SU-DHL-6 (cell line): ENCODE measurements around the gene GORASP1.

Experiments
- H2AFZ ChIP-seq: fragments of 200-600 bp; sonication (generic); 2 replicates; pipeline ENCODE4 v1.6.1; 2014; ENCODE audit warnings: low read depth, mild to moderate bottlenecking, moderate library complexity, mixed read lengths, antibody characterized with exemption, low read length; ENCODE audit not compliant: severe bottlenecking
- H3F3A ChIP-seq: fragments of 200-600 bp; shearing (Covaris generic); 2 replicates; pipeline ENCODE4 v1.6.0; 2016; ENCODE audit warnings: antibody characterized with exemption, mild to moderate bottlenecking; ENCODE audit not compliant: insufficient read depth
- H3K27ac ChIP-seq: fragments of 200-600 bp; sonication (generic); 2 replicates; pipeline ENCODE4 v1.5.1; 2016; ENCODE audit warnings: low read depth, mild to moderate bottlenecking, low read length, moderate library complexity, mixed read lengths
- H3K27me3 ChIP-seq: fragments of 200-600 bp; sonication (generic), shearing (Covaris generic); 2 replicates; pipeline ENCODE4 v1.6.0; 2014; ENCODE audit warnings: mild to moderate bottlenecking, low read length
- H3K36me3 ChIP-seq: fragments of 200-600 bp; sonication (generic); 2 replicates; pipeline ENCODE4 v1.6.1; 2014; ENCODE audit warnings: mild to moderate bottlenecking, low read length, mixed read lengths
- H3K4me2 ChIP-seq: fragments of 300-600, 200-600 bp; shearing (Covaris generic), sonication (generic); 2 replicates; pipeline ENCODE4 v1.6.0; 2014; ENCODE audit warnings: low read length, low read depth, mild to moderate bottlenecking; ENCODE audit not compliant: poor library complexity, severe bottlenecking
- H3K4me3 ChIP-seq: fragments of 200-600 bp; sonication (generic); 2 replicates; pipeline ENCODE4 v1.5.1; 2014; ENCODE audit warnings: antibody characterized with exemption, low read length, mild to moderate bottlenecking, mixed read lengths; ENCODE audit not compliant: insufficient read depth, poor library complexity, severe bottlenecking
- H3K79me2 ChIP-seq: fragments of 200-600 bp; sonication (generic); 2 replicates; pipeline ENCODE4 v1.6.1; 2014; ENCODE audit warnings: mild to moderate bottlenecking, low read length, moderate library complexity; ENCODE audit not compliant: insufficient read depth
- H3K9ac ChIP-seq: fragments of 200-600 bp; sonication (generic); 2 replicates; pipeline ENCODE4 v1.7.0; 2014; ENCODE audit warnings: mild to moderate bottlenecking, low read length
- H3K9me2 ChIP-seq: fragments of 200-600 bp; sonication (generic); replicated peaks from 2 replicates; pipeline ENCODE4 v1.6.1; 2014; ENCODE audit warnings: low read length; ENCODE audit not compliant: insufficient read depth
- H3K9me3 ChIP-seq: fragments of 200-600 bp; sonication (generic); 2 replicates; pipeline ENCODE4 v1.6.1; 2014; ENCODE audit warnings: low read length, mixed read lengths; ENCODE audit not compliant: insufficient read depth
- H4K20me1 ChIP-seq: fragments of 200-600 bp; sonication (generic); 2 replicates; pipeline ENCODE4 v1.6.1; 2014; ENCODE audit warnings: low read depth, mild to moderate bottlenecking, antibody characterized with exemption, low read length, moderate library complexity, mixed read lengths
- EZH2phosphoT487 ChIP-seq: fragments of 200-600 bp; sonication (generic), shearing (Covaris generic); conservative IDR thresholded peaks from 2 replicates; pipeline ENCODE4 v1.6.1; 2018; ENCODE audit warnings: mild to moderate bottlenecking, antibody characterized with exemption, low read length, moderate library complexity, mixed read lengths
- TF ChIP-seq, protein P1 (sequence below): fragments of 200-600 bp; sonication (generic); IDR thresholded peaks from one replicate; pipeline ENCODE4 v1.5.1; 2017; ENCODE audit warnings: antibody characterized with exemption, mild to moderate bottlenecking, low read length, moderate library complexity; ENCODE audit not compliant: insufficient read depth, poor library complexity, severe bottlenecking

The GORASP1 gene

DNA sequence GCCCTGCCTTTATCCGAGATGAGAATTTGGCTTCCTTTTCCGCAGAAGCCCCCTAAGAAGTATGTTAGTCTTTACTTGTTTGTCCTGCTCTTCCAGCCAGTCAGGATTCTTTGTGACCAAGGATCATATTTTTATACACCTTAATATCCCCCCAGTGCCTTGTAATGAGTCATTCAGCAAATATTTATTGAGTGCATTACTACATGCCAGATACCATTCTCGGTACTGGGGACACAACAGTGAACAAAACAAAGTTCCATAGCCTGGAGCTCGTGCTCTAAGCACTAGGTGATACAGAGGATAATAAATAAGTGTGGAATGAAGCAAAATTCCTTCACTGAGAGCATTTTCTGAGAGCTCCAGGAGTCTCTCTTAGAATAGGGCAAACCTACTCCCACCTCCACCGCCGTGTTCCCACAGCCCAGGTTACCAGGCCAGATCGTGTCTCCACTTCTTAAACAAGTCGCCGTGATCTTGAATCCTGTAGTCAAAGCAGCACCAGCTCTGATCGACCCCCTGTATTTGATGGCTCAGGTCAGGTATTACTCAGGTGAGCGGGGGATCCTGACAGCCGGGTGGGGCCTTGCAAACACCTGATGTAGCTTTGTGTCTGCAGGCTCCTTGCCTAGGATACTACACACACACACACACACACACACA lies 18.5 kb upstream of the GORASP1 start:
- TF ChIP-seq, protein P1, sequence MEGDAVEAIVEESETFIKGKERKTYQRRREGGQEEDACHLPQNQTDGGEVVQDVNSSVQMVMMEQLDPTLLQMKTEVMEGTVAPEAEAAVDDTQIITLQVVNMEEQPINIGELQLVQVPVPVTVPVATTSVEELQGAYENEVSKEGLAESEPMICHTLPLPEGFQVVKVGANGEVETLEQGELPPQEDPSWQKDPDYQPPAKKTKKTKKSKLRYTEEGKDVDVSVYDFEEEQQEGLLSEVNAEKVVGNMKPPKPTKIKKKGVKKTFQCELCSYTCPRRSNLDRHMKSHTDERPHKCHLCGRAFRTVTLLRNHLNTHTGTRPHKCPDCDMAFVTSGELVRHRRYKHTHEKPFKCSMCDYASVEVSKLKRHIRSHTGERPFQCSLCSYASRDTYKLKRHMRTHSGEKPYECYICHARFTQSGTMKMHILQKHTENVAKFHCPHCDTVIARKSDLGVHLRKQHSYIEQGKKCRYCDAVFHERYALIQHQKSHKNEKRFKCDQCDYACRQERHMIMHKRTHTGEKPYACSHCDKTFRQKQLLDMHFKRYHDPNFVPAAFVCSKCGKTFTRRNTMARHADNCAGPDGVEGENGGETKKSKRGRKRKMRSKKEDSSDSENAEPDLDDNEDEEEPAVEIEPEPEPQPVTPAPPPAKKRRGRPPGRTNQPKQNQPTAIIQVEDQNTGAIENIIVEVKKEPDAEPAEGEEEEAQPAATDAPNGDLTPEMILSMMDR: no peak
- no peak for TF ChIP-seq EZH2phosphoT487
- H3K36me3 ChIP-seq: no peaks in the 10 kb centered on the region
- H3K9me2 ChIP-seq: no peaks in the 10 kb centered on the region
- no peaks in the 10 kb centered on the region for H3K9me3 ChIP-seq
- H3K79me2 ChIP-seq: no peaks in the 10 kb centered on the region
- H4K20me1 ChIP-seq: no peaks in the 10 kb centered on the region
- H3K9ac ChIP-seq: no peak overlapping the region
- no peaks in the 10 kb centered on the region for H3K27me3 ChIP-seq
- H3K4me3 ChIP-seq: no peak overlapping the region
- H2AFZ ChIP-seq: no peak overlapping the region
- H3F3A ChIP-seq: no peaks in the 10 kb centered on the region
- H3K4me2 ChIP-seq: no peak overlapping the region
- no peak overlapping the region for H3K27ac ChIP-seq

DNA sequence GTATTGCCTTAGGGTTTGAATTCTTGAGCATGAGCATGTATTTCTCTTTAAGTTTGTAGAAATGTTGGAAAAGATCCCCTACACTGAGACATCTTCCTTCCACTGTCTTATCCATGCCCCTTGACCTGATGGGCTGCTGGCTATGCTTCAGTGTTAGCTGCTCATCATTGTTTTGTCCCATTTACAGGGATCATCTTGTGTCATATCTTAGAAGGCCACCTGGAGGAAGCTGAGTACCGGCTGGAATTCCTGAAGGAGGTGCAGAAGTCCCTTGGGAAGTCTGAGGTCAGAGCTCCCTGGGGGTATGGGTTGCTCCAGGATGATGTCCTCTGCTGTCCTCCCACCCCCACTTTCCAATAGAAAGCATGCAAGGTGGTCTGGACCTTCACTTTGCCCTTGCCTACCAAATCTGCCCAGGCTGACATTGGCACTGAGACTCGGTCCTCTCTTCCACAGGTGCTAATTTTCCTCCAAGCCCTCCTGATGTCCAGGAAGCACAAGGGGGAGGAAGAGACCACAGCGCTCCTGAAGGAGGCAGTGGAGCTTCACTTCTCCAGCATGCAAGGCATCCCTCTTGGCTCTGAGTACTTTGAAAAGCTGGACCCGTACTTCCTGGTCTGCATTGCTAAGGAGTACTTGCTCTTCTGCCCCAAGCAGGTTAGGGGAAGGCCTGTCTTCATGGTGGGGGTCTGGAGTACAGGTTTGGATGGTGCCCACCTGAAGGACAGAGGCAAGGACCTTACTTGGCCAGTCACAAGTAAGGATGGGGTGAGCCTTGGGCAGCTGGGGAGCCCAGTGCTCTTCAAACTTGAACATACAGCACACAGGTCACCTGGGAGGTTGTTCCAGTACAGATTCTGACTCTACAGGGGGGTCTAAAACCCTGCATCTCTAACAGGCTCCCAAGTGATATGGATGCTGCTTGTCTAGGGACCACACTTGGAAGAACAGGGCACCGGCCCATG lies 17.7 kb upstream of the GORASP1 start:
- Histone ChIP-seq H3F3A (no peaks in the 10 kb centered on the region), H3K4me3 (no peak overlapping the region), H2AFZ (no peak overlapping the region), H3K4me2 (no peak overlapping the region), H4K20me1 (no peaks in the 10 kb centered on the region), H3K27me3 (no peaks in the 10 kb centered on the region), H3K9me2 (no peaks in the 10 kb centered on the region), H3K9ac (no peak overlapping the region), H3K36me3 (no peaks in the 10 kb centered on the region), H3K79me2 (no peaks in the 10 kb centered on the region), H3K27ac (no peak overlapping the region), H3K9me3 (no peaks in the 10 kb centered on the region)
- TF ChIP-seq EZH2phosphoT487: no peak
- TF ChIP-seq, protein P1: no peak

DNA sequence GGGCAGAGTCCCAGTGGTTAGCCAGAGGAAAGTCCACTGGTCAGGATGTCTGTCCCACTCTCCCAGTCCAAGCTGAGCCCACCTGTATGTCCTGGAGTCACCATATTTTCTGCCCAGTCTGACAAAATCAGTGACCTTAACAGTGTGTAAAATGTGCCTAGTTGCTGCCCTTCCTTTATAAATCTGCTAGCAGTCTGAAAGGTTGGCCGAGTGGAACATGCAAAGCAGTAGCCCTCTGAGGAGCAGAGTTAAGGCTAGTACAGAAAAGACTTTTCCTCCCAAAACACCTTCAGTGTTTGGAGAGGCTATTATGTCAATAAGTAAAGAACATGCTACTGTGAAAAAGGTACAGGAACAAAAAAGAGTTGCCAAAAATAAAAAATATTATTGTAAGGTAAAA lies 15.4 kb upstream of the GORASP1 start:
- Histone ChIP-seq H3K79me2 (no peaks in the 10 kb centered on the region), H3K9me2 (no peaks in the 10 kb centered on the region), H3K9me3 (no peaks in the 10 kb centered on the region), H2AFZ (no peak overlapping the region), H3K4me3 (no peak overlapping the region), H3K27me3 (no peaks in the 10 kb centered on the region), H3K9ac (no peak overlapping the region), H3F3A (no peaks in the 10 kb centered on the region), H3K4me2 (no peak overlapping the region), H4K20me1 (no peaks in the 10 kb centered on the region), H3K27ac (no peak overlapping the region), H3K36me3 (no peaks in the 10 kb centered on the region)
- TF ChIP-seq, protein P1: no peak
- no peak for TF ChIP-seq EZH2phosphoT487
